HG02938 (cell line): ENCODE results near the gene SLC6A3.

ENCODE experiments used
- ATAC-seq: cut with Tn5 transposase; IDR thresholded peaks from one replicate; pipeline ENCODE4 v1.9.1; 2021; ENCODE audit warnings: mild to moderate bottlenecking, moderate library complexity; ENCODE audit not compliant: unreplicated experiment

SLC6A3 gene

DNA sequence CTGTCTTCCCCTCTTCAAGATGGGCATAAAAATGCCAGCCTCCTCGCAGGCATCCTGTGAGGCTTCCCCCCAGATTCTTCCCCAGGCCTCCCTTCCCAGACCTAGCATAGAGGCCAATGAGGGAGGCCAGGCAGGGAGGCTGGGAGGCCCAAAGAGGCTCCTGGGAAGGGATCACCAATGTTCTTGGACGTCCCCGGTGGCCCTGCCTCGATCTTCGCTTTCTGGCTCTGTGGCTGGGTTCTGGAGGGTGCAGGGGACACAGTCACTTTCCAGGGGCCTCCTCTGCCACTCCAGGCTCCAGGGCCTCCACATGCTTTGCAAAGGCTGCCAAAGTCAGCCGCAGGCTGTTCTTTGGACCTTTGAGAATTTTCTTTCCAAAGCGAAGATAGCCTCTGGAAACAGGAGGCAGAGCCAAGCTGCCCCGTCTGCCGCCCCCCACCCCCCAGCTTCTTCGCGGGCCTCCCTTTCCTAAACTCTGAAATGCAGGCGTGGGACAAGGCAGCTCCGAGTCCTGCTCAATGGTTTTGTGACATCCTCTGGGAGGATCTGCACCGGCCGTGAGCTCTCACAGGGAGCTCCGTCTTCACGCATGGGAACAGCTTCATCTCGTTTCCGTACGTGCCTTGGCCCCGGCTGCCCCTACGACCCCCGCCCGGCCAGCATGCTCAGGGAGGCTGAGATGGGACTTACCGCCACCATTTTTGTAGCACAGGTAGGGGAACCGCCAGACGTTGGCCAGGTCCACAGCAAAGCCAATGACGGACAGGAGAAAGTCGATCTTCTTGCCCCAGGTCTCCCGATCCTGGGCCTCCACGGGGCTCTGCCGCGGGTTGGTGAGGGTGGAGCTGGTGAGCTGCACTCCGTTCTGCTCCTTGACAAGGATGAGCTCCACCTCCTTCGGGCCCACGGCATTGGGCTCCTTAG is 2.8 kb downstream of the SLC6A3 start:
- ATAC-seq: no peak

GRCh38 chr5:1441166-1441865 is 3.9 kb downstream of the SLC6A3 start:
- ATAC-seq: no peak

- no peak for ATAC-seq
Observed at GRCh38 chr5:1440098-1440493, 5.1 kb downstream of the SLC6A3 start.

- no peak for ATAC-seq
Observed at GRCh38 chr5:1439388-1440097, 5.7 kb downstream of the SLC6A3 start.

- ATAC-seq: no peak
Observed at GRCh38 chr5:1438871-1439270, 6.4 kb downstream of the SLC6A3 start.

GRCh38 chr5:1437876-1438559 is 7.2 kb downstream of the SLC6A3 start:
- ATAC-seq: no peak

GRCh38 chr5:1437226-1437829 is 7.9 kb downstream of the SLC6A3 start:
- no peak for ATAC-seq

DNA sequence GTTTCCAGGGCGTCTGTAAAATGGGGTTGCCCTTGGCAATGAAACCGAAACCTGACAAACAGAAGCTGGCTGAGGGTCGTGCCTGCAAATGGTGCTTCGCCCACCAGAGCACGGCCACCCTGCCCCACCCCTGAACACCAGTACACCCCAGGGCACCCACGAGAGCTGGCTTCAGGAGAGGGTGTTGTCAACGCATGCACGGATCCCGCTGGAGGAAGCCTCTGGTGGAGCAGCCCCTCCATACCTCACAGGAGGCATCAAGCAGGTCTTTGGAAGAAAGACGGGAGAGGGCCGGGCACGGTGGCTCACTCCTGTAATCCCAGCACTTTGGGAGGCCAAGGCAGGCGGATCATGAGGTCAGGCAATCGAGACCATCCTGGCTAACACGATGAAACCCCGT is 8.6 kb downstream of the SLC6A3 start:
- ATAC-seq: no peak

GRCh38 chr5:1436036-1436435 is 9.2 kb downstream of the SLC6A3 start:
- ATAC-seq: no peak

DNA sequence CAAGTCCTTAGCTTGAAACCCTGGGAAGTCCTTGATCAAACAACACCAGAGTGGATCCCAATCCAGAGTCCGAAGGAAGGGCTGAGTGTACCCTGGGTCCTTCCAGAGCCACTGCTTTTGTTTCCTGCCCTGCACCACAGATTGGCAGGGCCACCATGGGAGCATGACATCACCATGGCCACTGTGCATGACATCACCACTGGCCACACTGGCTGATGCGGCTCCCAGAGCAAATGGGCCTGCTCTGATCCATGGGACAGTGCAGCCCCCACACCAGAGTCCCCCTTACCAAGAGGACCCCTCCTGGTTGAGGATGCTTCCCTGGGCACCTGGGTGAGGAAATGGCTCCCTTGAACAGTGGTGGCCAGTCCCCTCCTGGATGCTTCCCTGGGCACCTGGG is 9.9 kb downstream of the SLC6A3 start:
- ATAC-seq: no peak

- no peak for ATAC-seq
Observed at GRCh38 chr5:1432296-1432695, 12.9 kb downstream of the SLC6A3 start.

- no peak for ATAC-seq
Observed at GRCh38 chr5:1431896-1432295, 13.3 kb downstream of the SLC6A3 start.

DNA sequence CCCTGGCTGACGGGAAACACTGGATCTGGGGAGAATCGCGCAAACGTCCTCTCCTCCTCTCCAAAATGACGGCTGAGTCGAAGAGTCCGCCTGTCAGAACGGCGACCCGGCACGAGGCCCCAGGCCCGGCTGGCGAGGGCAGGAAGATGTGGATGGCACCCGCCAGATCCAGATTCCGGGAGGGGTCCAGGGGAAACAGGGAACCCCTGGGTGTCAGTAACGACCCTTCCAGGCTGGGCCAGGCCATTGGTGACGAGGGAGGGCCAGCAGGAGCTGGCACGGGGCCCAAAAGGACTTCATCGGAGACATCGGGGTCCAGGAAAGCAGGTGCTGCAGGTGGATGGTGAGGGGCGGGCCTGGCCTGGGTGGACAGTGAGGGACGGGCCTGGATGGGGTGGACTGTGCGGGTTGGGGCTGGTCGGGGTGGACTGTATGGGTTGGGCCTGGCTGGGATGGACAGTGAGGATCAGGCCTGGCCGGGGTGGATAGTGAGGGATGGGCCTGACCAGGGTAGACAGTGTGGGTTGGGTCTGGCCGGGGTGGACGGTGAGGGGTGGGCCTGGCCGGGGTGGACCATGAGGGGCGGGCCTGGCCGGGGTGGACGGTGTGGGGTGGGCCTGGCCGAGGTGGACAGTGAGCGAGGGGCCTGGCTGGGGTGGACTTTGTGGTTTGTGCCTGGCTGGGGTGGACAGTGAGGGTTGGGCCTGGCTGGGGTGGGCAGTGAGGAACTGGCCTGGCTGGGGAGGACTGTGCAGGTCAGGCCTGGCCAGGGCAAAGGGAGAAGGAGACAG is 14.0 kb downstream of the SLC6A3 start:
- ATAC-seq: no peak

- no peak for ATAC-seq
Observed at GRCh38 chr5:1430121-1430795, 15.0 kb downstream of the SLC6A3 start.

DNA sequence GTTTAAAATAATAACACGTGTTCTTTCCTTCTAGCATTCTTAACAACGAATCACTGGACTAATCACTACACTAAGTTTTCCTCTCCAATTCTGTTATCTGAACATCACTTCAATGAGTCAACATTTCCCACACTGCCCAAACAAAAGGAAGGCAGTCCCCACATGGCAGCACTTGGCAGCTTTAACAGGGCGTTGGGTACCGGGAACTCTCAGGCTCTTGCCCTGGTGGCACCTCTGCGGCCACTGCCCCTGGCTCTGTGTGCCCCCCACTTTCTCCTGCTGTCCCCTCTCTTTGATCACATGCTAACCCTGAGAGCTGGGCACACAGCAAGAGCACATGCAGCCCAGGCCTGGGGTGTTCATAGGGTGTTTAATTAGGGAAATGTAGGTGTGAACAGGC is 15.7 kb downstream of the SLC6A3 start:
- ATAC-seq: no peak

GRCh38 chr5:1429066-1429465 is 16.2 kb downstream of the SLC6A3 start:
- ATAC-seq: no peak

- ATAC-seq: no peak
Observed at GRCh38 chr5:1428107-1428506, 17.1 kb downstream of the SLC6A3 start.

DNA sequence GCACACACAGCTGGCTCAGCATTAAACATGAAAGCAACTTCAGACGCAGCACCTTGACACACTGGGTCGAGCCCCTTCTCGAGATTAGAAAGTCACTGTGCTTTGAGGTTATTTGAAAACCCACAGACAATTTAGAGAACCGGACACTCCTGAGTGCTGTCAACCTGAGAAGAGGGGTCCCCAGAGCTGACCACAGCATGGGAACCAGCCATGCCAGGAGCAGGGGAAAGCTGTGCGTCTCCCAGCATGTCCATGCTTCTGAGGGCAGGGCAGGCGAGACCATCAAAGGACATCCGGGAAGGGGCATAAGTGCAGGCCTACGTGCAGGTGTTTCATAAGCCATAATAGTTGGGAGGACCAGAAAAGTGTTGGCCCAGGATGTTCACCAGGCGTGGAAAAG is 20.5 kb downstream of the SLC6A3 start:
- ATAC-seq: no peak

- ATAC-seq: no peak
Observed at GRCh38 chr5:1423901-1424603, 21.2 kb downstream of the SLC6A3 start.
